ENCODE measurements around the gene VWC2.

Gene VWC2

GRCh38 chr7:49773218-49773935, at the start of gene VWC2:
TSS of gene VWC2 (plus strand) at chr7:49773638. CDS start at chr7:49775436, 1,798 bp downstream.
- no peak for DNase-seq

- DNase-seq = no peak
Measured at GRCh38 chr7:49724071-49724470, 49.4 kb upstream of the VWC2 start.

- no peak for DNase-seq
Measured at GRCh38 chr7:49731836-49732235, 41.6 kb upstream of the VWC2 start.

- DNase-seq = no peak
Measured at GRCh38 chr7:49762666-49763065, 10.8 kb upstream of the VWC2 start.

- DNase-seq = no peak
Measured at GRCh38 chr7:49763791-49764190, 9.6 kb upstream of the VWC2 start.

- no peak for DNase-seq
Measured at GRCh38 chr7:49766966-49767365, 6.5 kb upstream of the VWC2 start.

GRCh38 chr7:49767719-49768118, 5.7 kb upstream of the VWC2 start:
- no peak for DNase-seq

GRCh38 chr7:49768254-49768653, 5.2 kb upstream of the VWC2 start:
- no peak for DNase-seq

- no peak for DNase-seq
Measured at GRCh38 chr7:49768835-49769234, 4.6 kb upstream of the VWC2 start.

- no peak for DNase-seq
Measured at GRCh38 chr7:49769285-49769857, 4.1 kb upstream of the VWC2 start.

- no peak for DNase-seq
Measured at GRCh38 chr7:49770838-49771237, 2.6 kb upstream of the VWC2 start.

- no peak for DNase-seq
Measured at GRCh38 chr7:49771427-49772176, 1.8 kb upstream of the VWC2 start.

- DNase-seq = no peak
Measured at GRCh38 chr7:49772916-49773217, 571 bp upstream of the VWC2 start.

- DNase-seq = no peak
Measured at GRCh38 chr7:49773936-49774458, 559 bp downstream of the VWC2 start.

GRCh38 chr7:49774459-49775064, 1.1 kb downstream of the VWC2 start:
- no peak for DNase-seq

- DNase-seq = no peak
Measured at GRCh38 chr7:49775065-49775948, 1.9 kb downstream of the VWC2 start.

GRCh38 chr7:49775949-49776443, 2.6 kb downstream of the VWC2 start:
- no peak for DNase-seq

GRCh38 chr7:49776994-49777393, 3.6 kb downstream of the VWC2 start:
- DNase-seq = no peak

- no peak for DNase-seq
Measured at GRCh38 chr7:49778731-49779270, 5.4 kb downstream of the VWC2 start.

GRCh38 chr7:49780953-49781352, 7.5 kb downstream of the VWC2 start:
- no peak for DNase-seq

GRCh38 chr7:49781996-49782395, 8.6 kb downstream of the VWC2 start:
- no peak for DNase-seq

GRCh38 chr7:49783446-49783845, 10.0 kb downstream of the VWC2 start:
- no peak for DNase-seq
